Measurements from ENCODE around the gene SAP30BP.

The SAP30BP gene

DNA sequence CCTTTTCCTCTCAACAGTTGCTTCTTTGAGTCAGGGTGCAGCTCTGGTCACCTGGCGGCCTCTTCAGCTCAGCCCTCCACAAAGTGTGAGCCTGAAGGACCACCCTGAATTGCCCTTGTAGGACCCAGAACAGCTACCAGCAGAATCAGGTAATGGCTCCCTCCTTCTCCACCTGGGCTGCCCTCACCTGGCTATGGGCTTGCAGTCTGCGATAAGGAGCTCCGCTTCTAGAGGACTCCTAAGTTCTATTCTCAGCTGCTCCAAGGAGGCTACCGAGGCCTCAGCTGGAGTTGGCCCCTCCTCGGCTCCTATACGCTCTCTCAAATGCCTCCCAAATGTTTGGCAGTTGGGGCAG is 20.5 kb upstream of the SAP30BP start:
- no peaks in the 10 kb centered on the region for H3K27me3 ChIP-seq
- DNase-seq = no peak
- H3K9me3 ChIP-seq = no peaks in the 10 kb centered on the region
- peaks cover 0 to 5% (median 0%) of the 10 kb centered on the region in 4 donors for H3K4me1 ChIP-seq
- no peak overlapping the region for H3K4me3 ChIP-seq
- TF ChIP-seq, protein P1, sequence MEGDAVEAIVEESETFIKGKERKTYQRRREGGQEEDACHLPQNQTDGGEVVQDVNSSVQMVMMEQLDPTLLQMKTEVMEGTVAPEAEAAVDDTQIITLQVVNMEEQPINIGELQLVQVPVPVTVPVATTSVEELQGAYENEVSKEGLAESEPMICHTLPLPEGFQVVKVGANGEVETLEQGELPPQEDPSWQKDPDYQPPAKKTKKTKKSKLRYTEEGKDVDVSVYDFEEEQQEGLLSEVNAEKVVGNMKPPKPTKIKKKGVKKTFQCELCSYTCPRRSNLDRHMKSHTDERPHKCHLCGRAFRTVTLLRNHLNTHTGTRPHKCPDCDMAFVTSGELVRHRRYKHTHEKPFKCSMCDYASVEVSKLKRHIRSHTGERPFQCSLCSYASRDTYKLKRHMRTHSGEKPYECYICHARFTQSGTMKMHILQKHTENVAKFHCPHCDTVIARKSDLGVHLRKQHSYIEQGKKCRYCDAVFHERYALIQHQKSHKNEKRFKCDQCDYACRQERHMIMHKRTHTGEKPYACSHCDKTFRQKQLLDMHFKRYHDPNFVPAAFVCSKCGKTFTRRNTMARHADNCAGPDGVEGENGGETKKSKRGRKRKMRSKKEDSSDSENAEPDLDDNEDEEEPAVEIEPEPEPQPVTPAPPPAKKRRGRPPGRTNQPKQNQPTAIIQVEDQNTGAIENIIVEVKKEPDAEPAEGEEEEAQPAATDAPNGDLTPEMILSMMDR (IDR thresholded peaks at IDR 0.05) = no peak
- H3K36me3 ChIP-seq = peaks cover 26 to 54% (median 37%) of the 10 kb centered on the region in 3 donors
- intact Hi-C loops (cut with DNase I; ENCODE audit: low total_unique reads) = no loop called here
- H3K27ac ChIP-seq = no peak overlapping the region

DNA sequence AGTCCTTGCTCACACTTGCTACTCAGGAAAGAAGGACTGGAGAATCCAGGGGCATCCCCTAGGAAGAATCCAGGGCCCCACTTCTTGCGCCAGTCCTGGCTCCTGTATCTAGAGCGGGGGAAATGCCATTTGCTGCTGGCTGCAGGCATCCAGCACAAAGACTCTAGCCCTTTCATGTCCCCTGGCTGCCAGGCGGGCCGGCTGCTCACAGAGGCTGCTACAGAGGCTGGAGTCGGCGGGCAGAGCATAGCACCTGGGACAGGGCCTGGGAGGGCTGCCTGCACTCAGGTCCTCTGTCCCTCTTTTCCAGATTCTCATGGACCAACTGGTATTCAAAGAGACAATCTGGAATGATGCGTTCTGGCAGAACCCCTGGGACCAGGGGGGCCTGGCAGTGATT is 20.1 kb upstream of the SAP30BP start:
- no peak overlapping the region for H3K27ac ChIP-seq
- TF ChIP-seq, protein P1 (IDR thresholded peaks at IDR 0.05) = no peak

GRCh38 chr17:75647921-75648320 is 19.2 kb upstream of the SAP30BP start:
- no peaks in the 10 kb centered on the region for H3K9me3 ChIP-seq
- no peak overlapping the region for H3K27ac ChIP-seq
- peaks cover 28 to 63% (median 46%) of the 10 kb centered on the region in 3 donors for H3K36me3 ChIP-seq
- no peak for DNase-seq
- no peak overlapping the region for H3K4me3 ChIP-seq
- TF ChIP-seq, protein P1 (IDR thresholded peaks at IDR 0.05) = no peak
- no peaks in the 10 kb centered on the region for H3K27me3 ChIP-seq
- intact Hi-C loops (cut with DNase I; ENCODE audit: low total_unique reads) = no loop called here
- peaks cover 0 to 5% (median 0%) of the 10 kb centered on the region in 4 donors for H3K4me1 ChIP-seq

More for the DNA sequence above, 20.1 kb upstream of the SAP30BP start:
- peaks cover 28 to 56% (median 42%) of the 10 kb centered on the region in 3 donors for H3K36me3 ChIP-seq
- no peaks in the 10 kb centered on the region for H3K9me3 ChIP-seq
- intact Hi-C loops (cut with DNase I; ENCODE audit: low total_unique reads) = no loop called here
- no peak for DNase-seq
- peaks cover 0 to 5% (median 0%) of the 10 kb centered on the region in 4 donors for H3K4me1 ChIP-seq
- no peak overlapping the region for H3K4me3 ChIP-seq
- H3K27me3 ChIP-seq = no peaks in the 10 kb centered on the region

- DNase-seq = no peak
- H3K4me1 ChIP-seq = no peaks in the 10 kb centered on the region
- no peaks in the 10 kb centered on the region for H3K9me3 ChIP-seq
- H3K27me3 ChIP-seq = no peaks in the 10 kb centered on the region
- no peak overlapping the region for H3K4me3 ChIP-seq
- intact Hi-C loops (cut with DNase I; ENCODE audit: low total_unique reads) = no loop called here
- no peak overlapping the region for H3K27ac ChIP-seq
- peaks cover 28 to 70% (median 35%) of the 10 kb centered on the region in 3 donors for H3K36me3 ChIP-seq
- TF ChIP-seq, protein P1 (IDR thresholded peaks at IDR 0.05) = no peak
Measured at GRCh38 chr17:75649687-75650086, 17.5 kb upstream of the SAP30BP start.

DNA sequence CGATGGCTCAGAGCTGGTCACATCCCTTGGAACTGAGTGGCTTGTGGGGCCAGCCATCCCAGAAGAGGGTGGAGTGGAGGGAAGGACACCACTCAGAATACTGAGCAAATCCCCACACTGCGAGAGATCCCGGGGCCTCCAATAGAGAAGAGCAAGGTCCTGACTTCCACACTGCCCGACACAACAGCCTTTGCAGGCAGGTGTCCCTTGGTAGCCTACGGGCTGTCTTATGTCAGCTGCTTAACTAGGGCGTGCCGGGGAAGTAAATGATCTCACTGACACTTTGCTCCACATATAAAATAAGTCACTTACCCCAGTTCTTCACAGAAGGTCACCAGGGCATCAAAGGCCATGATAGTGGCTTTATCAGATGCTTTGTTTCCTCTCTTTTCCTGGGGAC is 16.3 kb upstream of the SAP30BP start:
- H3K4me3 ChIP-seq = no peak overlapping the region
- H3K27ac ChIP-seq = no peak overlapping the region
- intact Hi-C loops (cut with DNase I; ENCODE audit: low total_unique reads) = no loop called here
- H3K27me3 ChIP-seq = no peaks in the 10 kb centered on the region
- no peak for DNase-seq
- no peaks in the 10 kb centered on the region for H3K9me3 ChIP-seq
- TF ChIP-seq, protein P1 (IDR thresholded peaks at IDR 0.05) = no peak
- H3K4me1 ChIP-seq = no peaks in the 10 kb centered on the region
- peaks cover 28 to 82% (median 35%) of the 10 kb centered on the region in 3 donors for H3K36me3 ChIP-seq

GRCh38 chr17:75652341-75652740 is 14.8 kb upstream of the SAP30BP start:
- H3K9me3 ChIP-seq = no peaks in the 10 kb centered on the region
- H3K27me3 ChIP-seq = no peaks in the 10 kb centered on the region
- H3K36me3 ChIP-seq = peaks cover 28 to 82% (median 40%) of the 10 kb centered on the region in 3 donors
- no peak overlapping the region for H3K27ac ChIP-seq
- intact Hi-C loops (cut with DNase I; ENCODE audit: low total_unique reads) = no loop called here
- TF ChIP-seq, protein P1 (IDR thresholded peaks at IDR 0.05) = no peak
- H3K4me1 ChIP-seq = no peaks in the 10 kb centered on the region
- no peak overlapping the region for H3K4me3 ChIP-seq
- DNase-seq = no peak

Measured in tibial artery (tissue), 4 donors.